ENCODE measurements around the gene GPRC5D. TPM values are rescaled to one million over a fixed set of nuclear protein-coding genes. Genes with fewer than 3 reads are reported as not detected.
A peak's percentile ranks its signal among the peaks of the same experiment; 100 is the strongest.

GPRC5D gene
- total and polyA plus RNA-seq, 2 donors: 0.05 TPM; not detected in 1

DNA sequence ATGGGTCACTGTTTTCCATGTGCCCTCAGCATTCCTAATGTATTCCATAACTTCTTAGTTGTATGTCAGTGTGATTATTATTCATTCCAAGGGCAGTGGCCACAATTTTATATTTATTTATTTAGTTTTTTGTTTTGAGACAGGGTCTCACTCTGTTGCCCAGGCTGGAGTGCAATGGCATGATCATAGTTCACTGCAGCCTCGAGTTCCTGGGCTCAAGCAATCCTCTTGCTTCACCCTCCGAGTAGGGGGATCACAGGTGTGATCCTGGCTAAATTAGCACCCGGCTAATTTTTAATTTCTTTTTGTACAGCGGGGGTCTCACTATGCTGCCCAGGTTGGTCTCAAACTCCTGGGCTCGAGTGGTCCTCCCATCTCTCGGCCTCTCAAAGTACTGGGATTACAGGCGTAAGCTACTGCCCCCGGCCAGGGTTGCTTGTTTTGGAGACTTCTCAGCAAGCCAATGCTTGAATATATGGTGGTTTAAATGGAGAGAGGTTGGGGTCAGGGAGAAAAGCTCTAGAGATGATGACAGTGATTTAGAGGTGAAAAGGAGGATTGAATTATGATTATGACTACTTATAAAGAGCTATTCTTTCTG, 53.0 kb downstream of the GPRC5D start:
- 96% methylated on average over 8 of the region's 8 CpGs for WGBS
- Histone ChIP-seq H3K27me3 (ENCODE audit: control insufficient read depth in 2 of 2, insufficient read depth in 1 of 2, low read length in 1 of 2) (no peaks in the 10 kb centered on the region), H3K9me3 (ENCODE audit: control insufficient read depth in 2 of 2, insufficient read depth in 1 of 2, low read length in 1 of 2) (no peaks in the 10 kb centered on the region), H3K36me3 (ENCODE audit: control insufficient read depth in 2 of 2, insufficient read depth in 2 of 2, low read length in 1 of 2) (no peaks in the 10 kb centered on the region), H3K4me3 (ENCODE audit: low read length in 2 of 2) (no peak overlapping the region), H3K27ac (ENCODE audit: low read depth in 1 of 2, low read length in 1 of 2) (no peak overlapping the region), H3K4me1 (ENCODE audit: control insufficient read depth in 2 of 2, insufficient read depth in 2 of 2, low read length in 2 of 2) (no peaks in the 10 kb centered on the region)
- DNase-seq (ENCODE audit: low read depth in 6 of 9, low spot score in 9 of 9): no peak

GRCh38 chr12:12898136-12898717, 53.7 kb downstream of the GPRC5D start:
- no peak for DNase-seq (ENCODE audit: low read depth in 6 of 9, low spot score in 9 of 9)
- Histone ChIP-seq H3K4me3 (ENCODE audit: low read length in 2 of 2) (no peak overlapping the region), H3K4me1 (ENCODE audit: control insufficient read depth in 2 of 2, insufficient read depth in 2 of 2, low read length in 2 of 2) (no peaks in the 10 kb centered on the region), H3K27ac (ENCODE audit: low read depth in 1 of 2, low read length in 1 of 2) (no peak overlapping the region), H3K36me3 (ENCODE audit: control insufficient read depth in 2 of 2, insufficient read depth in 2 of 2, low read length in 1 of 2) (no peaks in the 10 kb centered on the region), H3K9me3 (ENCODE audit: control insufficient read depth in 2 of 2, insufficient read depth in 1 of 2, low read length in 1 of 2) (no peaks in the 10 kb centered on the region), H3K27me3 (ENCODE audit: control insufficient read depth in 2 of 2, insufficient read depth in 1 of 2, low read length in 1 of 2) (peaks cover 0 to 4% of the 10 kb centered on the region in 2 donors)
- WGBS: 98% methylated on average over 9 of the region's 9 CpGs

DNA sequence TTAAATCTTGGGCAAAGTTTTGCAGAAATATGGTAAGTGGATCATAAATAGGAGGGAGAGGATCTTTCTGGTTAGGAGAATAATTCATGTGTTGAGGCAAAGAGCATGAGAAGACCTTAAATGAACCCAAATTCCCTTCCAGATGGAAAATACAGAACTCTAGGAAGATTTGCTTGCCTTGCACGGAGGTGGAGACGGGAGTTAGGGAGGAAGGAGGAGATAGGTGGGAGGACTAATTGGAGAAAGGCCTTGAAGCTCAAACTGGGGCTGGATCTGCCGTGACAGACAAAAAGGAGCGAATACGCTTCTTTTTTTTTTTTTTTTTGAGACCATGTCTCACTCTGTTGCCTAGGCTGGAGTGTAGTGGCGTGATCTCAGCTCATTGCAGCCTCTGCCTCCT, 54.7 kb downstream of the GPRC5D start:
- H3K4me3 ChIP-seq (ENCODE audit: low read length in 2 of 2): no peak overlapping the region
- 98% methylated on average over 6 of the region's 6 CpGs for WGBS

DNA sequence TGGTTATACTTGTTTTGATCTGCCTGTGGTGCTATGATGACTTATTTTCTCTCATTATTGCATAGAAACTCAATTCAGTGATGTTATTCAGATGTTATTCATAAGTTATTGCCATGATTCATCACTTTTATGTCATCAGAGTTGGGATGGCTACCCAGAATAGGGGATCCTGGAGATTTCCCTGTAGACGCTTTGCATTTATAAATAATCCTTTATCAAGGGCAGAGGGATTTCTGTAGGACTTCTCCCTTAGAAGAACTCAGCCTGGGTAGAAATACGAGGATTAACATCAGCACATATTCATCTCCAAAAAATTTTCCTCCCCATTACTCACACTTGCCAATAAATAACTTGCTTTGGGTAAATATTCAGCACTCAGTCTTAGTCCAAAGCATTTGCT, 55.7 kb downstream of the GPRC5D start:
- Histone ChIP-seq H3K9me3 (ENCODE audit: control insufficient read depth in 2 of 2, insufficient read depth in 1 of 2, low read length in 1 of 2) (no peaks in the 10 kb centered on the region), H3K4me3 (ENCODE audit: low read length in 2 of 2) (no peak overlapping the region), H3K36me3 (ENCODE audit: control insufficient read depth in 2 of 2, insufficient read depth in 2 of 2, low read length in 1 of 2) (no peaks in the 10 kb centered on the region), H3K27me3 (ENCODE audit: control insufficient read depth in 2 of 2, insufficient read depth in 1 of 2, low read length in 1 of 2) (peaks cover 11 to 23% of the 10 kb centered on the region in 2 donors), H3K27ac (ENCODE audit: low read depth in 1 of 2, low read length in 1 of 2) (no peak overlapping the region), H3K4me1 (ENCODE audit: control insufficient read depth in 2 of 2, insufficient read depth in 2 of 2, low read length in 2 of 2) (peaks cover 4 to 5% of the 10 kb centered on the region in 2 donors)
- WGBS: 96% methylated on average over 2 of the region's 2 CpGs
- no peak for DNase-seq (ENCODE audit: low read depth in 6 of 9, low spot score in 9 of 9)

More for the DNA sequence above, 54.7 kb downstream of the GPRC5D start:
- no peak overlapping the region for H3K27ac ChIP-seq (ENCODE audit: low read depth in 1 of 2, low read length in 1 of 2)
- no peaks in the 10 kb centered on the region for H3K9me3 ChIP-seq (ENCODE audit: control insufficient read depth in 2 of 2, insufficient read depth in 1 of 2, low read length in 1 of 2)
- no peaks in the 10 kb centered on the region for H3K36me3 ChIP-seq (ENCODE audit: control insufficient read depth in 2 of 2, insufficient read depth in 2 of 2, low read length in 1 of 2)
- no peak for DNase-seq (ENCODE audit: low read depth in 6 of 9, low spot score in 9 of 9)
- peaks cover 3 to 13% of the 10 kb centered on the region in 2 donors for H3K27me3 ChIP-seq (ENCODE audit: control insufficient read depth in 2 of 2, insufficient read depth in 1 of 2, low read length in 1 of 2)
- no peaks in the 10 kb centered on the region for H3K4me1 ChIP-seq (ENCODE audit: control insufficient read depth in 2 of 2, insufficient read depth in 2 of 2, low read length in 2 of 2)

DNA sequence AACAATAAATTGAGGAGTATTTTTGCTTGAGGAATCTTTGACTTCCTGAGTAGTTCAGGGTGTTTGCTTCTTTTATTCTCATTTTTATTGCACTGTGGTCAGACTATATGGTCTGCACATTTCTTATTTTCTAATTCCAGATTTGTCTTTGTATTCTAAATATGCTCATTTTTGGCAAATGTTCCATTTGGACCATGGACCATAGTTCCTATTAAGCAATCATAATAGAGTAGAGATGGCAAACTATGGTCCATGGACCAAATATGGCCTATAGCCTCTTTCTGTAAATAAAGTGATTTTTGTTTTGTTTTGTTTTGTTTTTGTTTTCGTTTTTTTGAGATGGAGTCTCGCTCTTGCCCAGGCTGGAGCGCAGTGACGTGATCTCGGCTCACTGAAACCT, 58.5 kb downstream of the GPRC5D start:
- 99% methylated on average over 5 of the region's 5 CpGs for WGBS
- DNase-seq (ENCODE audit: low read depth in 6 of 9, low spot score in 9 of 9): no peak
- Histone ChIP-seq H3K4me1 (ENCODE audit: control insufficient read depth in 2 of 2, insufficient read depth in 2 of 2, low read length in 2 of 2) (peaks cover 4 to 16% of the 10 kb centered on the region in 2 donors), H3K27me3 (ENCODE audit: control insufficient read depth in 2 of 2, insufficient read depth in 1 of 2, low read length in 1 of 2) (peaks cover 14 to 46% of the 10 kb centered on the region in 2 donors), H3K27ac (ENCODE audit: low read depth in 1 of 2, low read length in 1 of 2) (no peak overlapping the region), H3K9me3 (ENCODE audit: control insufficient read depth in 2 of 2, insufficient read depth in 1 of 2, low read length in 1 of 2) (no peaks in the 10 kb centered on the region), H3K36me3 (ENCODE audit: control insufficient read depth in 2 of 2, insufficient read depth in 2 of 2, low read length in 1 of 2) (no peaks in the 10 kb centered on the region), H3K4me3 (ENCODE audit: low read length in 2 of 2) (no peak overlapping the region)

- no peaks in the 10 kb centered on the region for H3K9me3 ChIP-seq (ENCODE audit: control insufficient read depth in 2 of 2, insufficient read depth in 1 of 2, low read length in 1 of 2)
- peaks cover 4 to 16% of the 10 kb centered on the region in 2 donors for H3K4me1 ChIP-seq (ENCODE audit: control insufficient read depth in 2 of 2, insufficient read depth in 2 of 2, low read length in 2 of 2)
- H3K27me3 ChIP-seq (ENCODE audit: control insufficient read depth in 2 of 2, insufficient read depth in 1 of 2, low read length in 1 of 2): peaks cover 14 to 48% of the 10 kb centered on the region in 2 donors
- H3K36me3 ChIP-seq (ENCODE audit: control insufficient read depth in 2 of 2, insufficient read depth in 2 of 2, low read length in 1 of 2): no peaks in the 10 kb centered on the region
- no peak overlapping the region for H3K4me3 ChIP-seq (ENCODE audit: low read length in 2 of 2)
- no peak for DNase-seq (ENCODE audit: low read depth in 6 of 9, low spot score in 9 of 9)
- no peak overlapping the region for H3K27ac ChIP-seq (ENCODE audit: low read depth in 1 of 2, low read length in 1 of 2)
- WGBS: 74% methylated on average over 10 of the region's 10 CpGs
Observed at GRCh38 chr12:12892681-12893141, 59.3 kb downstream of the GPRC5D start.

DNA sequence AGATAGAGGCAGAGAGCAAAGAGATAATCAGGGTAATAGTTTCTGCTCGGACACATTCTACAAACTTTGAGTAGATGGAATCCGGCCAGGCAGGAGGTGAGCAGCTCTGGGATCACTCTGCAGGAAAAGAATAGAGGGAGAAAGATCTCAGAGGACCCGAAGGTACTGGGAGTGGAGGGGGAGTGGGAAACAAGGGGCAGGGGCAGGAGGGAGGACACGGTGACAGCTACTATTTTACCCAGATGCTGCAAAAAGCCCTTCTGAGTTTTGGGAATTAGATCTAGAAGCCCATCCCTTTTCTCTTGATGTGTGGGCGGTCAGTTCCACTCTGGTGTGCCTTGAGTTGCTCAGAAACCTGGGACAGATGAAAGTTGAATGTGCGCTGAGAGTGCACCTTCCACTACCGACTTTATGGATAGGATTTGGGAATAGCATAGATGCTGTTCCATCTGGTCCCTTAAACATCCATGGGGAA, 60.1 kb downstream of the GPRC5D start:
- H3K9me3 ChIP-seq (ENCODE audit: control insufficient read depth in 2 of 2, insufficient read depth in 1 of 2, low read length in 1 of 2): no peaks in the 10 kb centered on the region
- H3K36me3 ChIP-seq (ENCODE audit: control insufficient read depth in 2 of 2, insufficient read depth in 2 of 2, low read length in 1 of 2): no peaks in the 10 kb centered on the region
- WGBS: 64% methylated on average over 7 of the region's 7 CpGs
- no peak for DNase-seq (ENCODE audit: low read depth in 6 of 9, low spot score in 9 of 9)
- no peak overlapping the region for H3K4me3 ChIP-seq (ENCODE audit: low read length in 2 of 2)
- H3K27me3 ChIP-seq (ENCODE audit: control insufficient read depth in 2 of 2, insufficient read depth in 1 of 2, low read length in 1 of 2): peaks cover 14 to 48% of the 10 kb centered on the region in 2 donors
- H3K27ac ChIP-seq (ENCODE audit: low read depth in 1 of 2, low read length in 1 of 2): no peak overlapping the region
- H3K4me1 ChIP-seq (ENCODE audit: control insufficient read depth in 2 of 2, insufficient read depth in 2 of 2, low read length in 2 of 2): peaks cover 4 to 16% of the 10 kb centered on the region in 2 donors

DNA sequence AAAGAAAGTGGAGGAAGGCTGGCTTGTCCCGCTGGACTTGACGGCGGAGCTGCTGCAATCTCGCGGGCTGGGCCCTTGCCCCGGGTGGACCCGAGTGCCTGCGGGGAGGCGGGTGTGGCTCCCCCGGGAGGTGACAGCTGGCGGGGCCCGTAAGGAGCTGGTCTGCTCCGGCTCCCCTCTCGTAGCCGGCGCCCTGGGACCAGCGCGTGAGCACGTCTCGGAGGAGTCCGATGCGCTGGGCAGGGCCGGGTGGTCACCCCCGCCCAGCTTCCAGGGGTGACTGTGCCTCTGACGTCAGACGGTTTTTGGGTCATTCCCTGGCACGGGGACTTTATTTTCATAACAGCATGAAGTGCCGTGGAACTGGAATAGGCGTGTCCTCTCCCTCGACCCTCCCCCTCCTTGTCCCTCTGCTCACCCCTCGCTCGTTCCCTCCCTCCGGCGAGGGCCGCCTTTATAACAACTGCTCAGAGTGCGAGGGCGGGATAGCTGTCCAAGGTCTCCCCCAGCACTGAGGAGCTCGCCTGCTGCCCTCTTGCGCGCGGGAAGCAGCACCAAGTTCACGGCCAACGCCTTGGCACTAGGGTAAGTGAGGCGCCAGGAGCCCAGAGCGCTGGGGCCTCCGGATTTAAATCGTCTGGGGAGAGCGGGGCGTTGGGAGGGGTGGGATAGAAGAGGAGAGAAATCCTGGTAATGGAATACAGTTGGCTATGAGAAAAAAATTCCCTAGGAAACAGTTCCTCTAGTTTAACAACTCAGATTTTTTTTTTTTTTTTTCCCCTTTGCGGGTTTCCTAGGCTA, 60.7 kb downstream of the GPRC5D start, which contains the start of gene GPRC5A:
TSS of gene GPRC5A (plus strand) at position 483 of the 801 bp plus-strand sequence. CDS start 16,688 bp downstream, outside the sequence.
- DNase-seq (ENCODE audit: low read depth in 6 of 9, low spot score in 9 of 9): peak in 4 of 9 donors; percentile 4 to 28 (median 11)
- no peak within 1 kb of the TSS for H3K27ac ChIP-seq (ENCODE audit: low read depth in 1 of 2, low read length in 1 of 2)
- peaks cover 4 to 16% of the 10 kb centered on the region in 2 donors for H3K4me1 ChIP-seq (ENCODE audit: control insufficient read depth in 2 of 2, insufficient read depth in 2 of 2, low read length in 2 of 2)
- no peaks in the 10 kb centered on the region for H3K36me3 ChIP-seq (ENCODE audit: control insufficient read depth in 2 of 2, insufficient read depth in 2 of 2, low read length in 1 of 2)
- no peaks in the 10 kb centered on the region for H3K9me3 ChIP-seq (ENCODE audit: control insufficient read depth in 2 of 2, insufficient read depth in 1 of 2, low read length in 1 of 2)
- WGBS: 3% methylated on average over 50 of the region's 50 CpGs
- peaks cover 14 to 48% of the 10 kb centered on the region in 2 donors for H3K27me3 ChIP-seq (ENCODE audit: control insufficient read depth in 2 of 2, insufficient read depth in 1 of 2, low read length in 1 of 2)
- H3K4me3 ChIP-seq (ENCODE audit: low read length in 2 of 2): peak within 1 kb of the TSS; percentile 19 to 34
